ENCODE measurements around the gene INO80D. TPM values are rescaled to one million over a fixed set of nuclear protein-coding genes. Genes with fewer than 3 reads are reported as not detected.

INO80D gene
- total and polyA plus RNA-seq, 2 of the 13 experiments (the other 11 are each of a cell fraction or from before 2014, with no cell fraction given), result 7.6 to 7.9 TPM

DNA sequence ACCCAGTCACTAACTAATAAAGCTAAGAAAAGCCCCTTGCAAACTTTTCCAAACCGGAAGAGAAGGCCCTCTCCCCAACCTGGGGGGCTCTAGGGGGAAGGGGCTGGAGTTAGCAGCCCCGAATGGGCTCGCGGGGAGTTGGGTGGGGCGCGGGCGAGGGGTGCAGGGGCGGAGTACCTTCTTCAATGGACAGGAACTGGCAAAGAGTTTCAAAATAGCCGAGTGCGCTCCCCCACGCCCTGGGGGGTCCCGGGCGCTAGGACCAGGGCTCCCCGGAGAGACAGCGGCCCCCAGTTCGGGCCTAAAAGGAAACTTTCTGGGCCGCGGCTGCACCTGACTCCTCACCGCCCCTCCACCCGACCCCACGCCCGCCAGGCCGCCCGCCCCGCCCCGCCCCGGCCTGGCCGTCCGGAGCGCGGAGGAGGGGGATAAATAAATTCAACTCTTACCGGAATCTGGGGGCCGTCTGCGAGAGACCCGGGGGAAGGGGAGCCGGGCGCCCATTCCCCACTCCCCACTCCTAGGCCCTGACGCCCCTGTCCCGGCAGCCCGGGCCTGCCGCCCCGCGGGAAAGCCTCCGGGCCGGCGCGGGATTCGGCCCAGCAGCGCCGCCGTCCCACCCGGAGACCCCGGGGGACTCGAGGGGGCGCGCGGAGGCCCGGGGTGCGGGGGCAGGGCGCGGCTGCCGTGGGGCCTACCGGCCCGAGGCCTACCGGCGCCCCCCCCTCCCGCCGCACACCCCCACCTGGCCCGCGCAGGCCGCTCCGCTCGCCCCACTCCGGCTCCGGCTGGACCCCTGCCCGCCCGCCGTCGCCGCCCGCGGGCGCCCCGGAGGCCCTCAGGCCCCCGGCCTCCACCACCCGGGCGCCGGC is 868 bp downstream of the INO80D start (continued):
- TF ChIP-seq, protein P1, sequence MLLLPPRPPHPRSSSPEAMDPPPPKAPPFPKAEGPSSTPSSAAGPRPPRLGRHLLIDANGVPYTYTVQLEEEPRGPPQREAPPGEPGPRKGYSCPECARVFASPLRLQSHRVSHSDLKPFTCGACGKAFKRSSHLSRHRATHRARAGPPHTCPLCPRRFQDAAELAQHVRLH (CRISPR knock-in tag; IDR thresholded peaks at IDR 0.05; ENCODE audit: borderline replicate concordance, low read depth), result no peak
- no peak for TF ChIP-seq MEIS2 (CRISPR knock-in tag; IDR thresholded peaks at IDR 0.05)
- TF ChIP-seq, protein P2, sequence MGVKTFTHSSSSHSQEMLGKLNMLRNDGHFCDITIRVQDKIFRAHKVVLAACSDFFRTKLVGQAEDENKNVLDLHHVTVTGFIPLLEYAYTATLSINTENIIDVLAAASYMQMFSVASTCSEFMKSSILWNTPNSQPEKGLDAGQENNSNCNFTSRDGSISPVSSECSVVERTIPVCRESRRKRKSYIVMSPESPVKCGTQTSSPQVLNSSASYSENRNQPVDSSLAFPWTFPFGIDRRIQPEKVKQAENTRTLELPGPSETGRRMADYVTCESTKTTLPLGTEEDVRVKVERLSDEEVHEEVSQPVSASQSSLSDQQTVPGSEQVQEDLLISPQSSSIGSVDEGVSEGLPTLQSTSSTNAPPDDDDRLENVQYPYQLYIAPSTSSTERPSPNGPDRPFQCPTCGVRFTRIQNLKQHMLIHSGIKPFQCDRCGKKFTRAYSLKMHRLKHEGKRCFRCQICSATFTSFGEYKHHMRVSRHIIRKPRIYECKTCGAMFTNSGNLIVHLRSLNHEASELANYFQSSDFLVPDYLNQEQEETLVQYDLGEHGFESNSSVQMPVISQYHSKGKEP (CRISPR knock-in tag; IDR thresholded peaks at IDR 0.05), result no peak
- no peak for TF ChIP-seq SP5 (CRISPR knock-in tag; IDR thresholded peaks at IDR 0.05; ENCODE audit: borderline replicate concordance, low read depth)
- TF ChIP-seq ZNF839 (CRISPR knock-in tag; IDR thresholded peaks at IDR 0.05; ENCODE audit: borderline replicate concordance), result no peak
- TF ChIP-seq ARID2 (CRISPR knock-in tag; IDR thresholded peaks at IDR 0.05; ENCODE audit: borderline replicate concordance), result no peak
- no peak for TF ChIP-seq ZNF292 (CRISPR knock-in tag; IDR thresholded peaks at IDR 0.05; ENCODE audit: borderline replicate concordance, low read depth)
- TF ChIP-seq, protein P3, sequence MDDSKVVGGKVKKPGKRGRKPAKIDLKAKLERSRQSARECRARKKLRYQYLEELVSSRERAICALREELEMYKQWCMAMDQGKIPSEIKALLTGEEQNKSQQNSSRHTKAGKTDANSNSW (CRISPR knock-in tag; IDR thresholded peaks at IDR 0.05; ENCODE audit: borderline replicate concordance), result no peak
- no peak for TF ChIP-seq ZFP41 (CRISPR knock-in tag; IDR thresholded peaks at IDR 0.05; ENCODE audit: borderline replicate concordance)
- TF ChIP-seq SALL1 (CRISPR knock-in tag; IDR thresholded peaks at IDR 0.05), result no peak
- TF ChIP-seq ZNF354B (CRISPR knock-in tag; IDR thresholded peaks at IDR 0.05), result no peak
- TF ChIP-seq, protein P4, sequence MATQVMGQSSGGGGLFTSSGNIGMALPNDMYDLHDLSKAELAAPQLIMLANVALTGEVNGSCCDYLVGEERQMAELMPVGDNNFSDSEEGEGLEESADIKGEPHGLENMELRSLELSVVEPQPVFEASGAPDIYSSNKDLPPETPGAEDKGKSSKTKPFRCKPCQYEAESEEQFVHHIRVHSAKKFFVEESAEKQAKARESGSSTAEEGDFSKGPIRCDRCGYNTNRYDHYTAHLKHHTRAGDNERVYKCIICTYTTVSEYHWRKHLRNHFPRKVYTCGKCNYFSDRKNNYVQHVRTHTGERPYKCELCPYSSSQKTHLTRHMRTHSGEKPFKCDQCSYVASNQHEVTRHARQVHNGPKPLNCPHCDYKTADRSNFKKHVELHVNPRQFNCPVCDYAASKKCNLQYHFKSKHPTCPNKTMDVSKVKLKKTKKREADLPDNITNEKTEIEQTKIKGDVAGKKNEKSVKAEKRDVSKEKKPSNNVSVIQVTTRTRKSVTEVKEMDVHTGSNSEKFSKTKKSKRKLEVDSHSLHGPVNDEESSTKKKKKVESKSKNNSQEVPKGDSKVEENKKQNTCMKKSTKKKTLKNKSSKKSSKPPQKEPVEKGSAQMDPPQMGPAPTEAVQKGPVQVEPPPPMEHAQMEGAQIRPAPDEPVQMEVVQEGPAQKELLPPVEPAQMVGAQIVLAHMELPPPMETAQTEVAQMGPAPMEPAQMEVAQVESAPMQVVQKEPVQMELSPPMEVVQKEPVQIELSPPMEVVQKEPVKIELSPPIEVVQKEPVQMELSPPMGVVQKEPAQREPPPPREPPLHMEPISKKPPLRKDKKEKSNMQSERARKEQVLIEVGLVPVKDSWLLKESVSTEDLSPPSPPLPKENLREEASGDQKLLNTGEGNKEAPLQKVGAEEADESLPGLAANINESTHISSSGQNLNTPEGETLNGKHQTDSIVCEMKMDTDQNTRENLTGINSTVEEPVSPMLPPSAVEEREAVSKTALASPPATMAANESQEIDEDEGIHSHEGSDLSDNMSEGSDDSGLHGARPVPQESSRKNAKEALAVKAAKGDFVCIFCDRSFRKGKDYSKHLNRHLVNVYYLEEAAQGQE (IDR thresholded peaks at IDR 0.05; ENCODE audit: borderline replicate concordance in 1 of 2, low read depth in 1 of 2, low read length in 2 of 2), result no peak
- TF ChIP-seq, protein P5, sequence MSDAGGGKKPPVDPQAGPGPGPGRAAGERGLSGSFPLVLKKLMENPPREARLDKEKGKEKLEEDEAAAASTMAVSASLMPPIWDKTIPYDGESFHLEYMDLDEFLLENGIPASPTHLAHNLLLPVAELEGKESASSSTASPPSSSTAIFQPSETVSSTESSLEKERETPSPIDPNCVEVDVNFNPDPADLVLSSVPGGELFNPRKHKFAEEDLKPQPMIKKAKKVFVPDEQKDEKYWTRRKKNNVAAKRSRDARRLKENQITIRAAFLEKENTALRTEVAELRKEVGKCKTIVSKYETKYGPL (CRISPR knock-in tag; IDR thresholded peaks at IDR 0.05), result no peak; the same call in 1 of the 2 replicates
- TF ChIP-seq, protein P6, sequence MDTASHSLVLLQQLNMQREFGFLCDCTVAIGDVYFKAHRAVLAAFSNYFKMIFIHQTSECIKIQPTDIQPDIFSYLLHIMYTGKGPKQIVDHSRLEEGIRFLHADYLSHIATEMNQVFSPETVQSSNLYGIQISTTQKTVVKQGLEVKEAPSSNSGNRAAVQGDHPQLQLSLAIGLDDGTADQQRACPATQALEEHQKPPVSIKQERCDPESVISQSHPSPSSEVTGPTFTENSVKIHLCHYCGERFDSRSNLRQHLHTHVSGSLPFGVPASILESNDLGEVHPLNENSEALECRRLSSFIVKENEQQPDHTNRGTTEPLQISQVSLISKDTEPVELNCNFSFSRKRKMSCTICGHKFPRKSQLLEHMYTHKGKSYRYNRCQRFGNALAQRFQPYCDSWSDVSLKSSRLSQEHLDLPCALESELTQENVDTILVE (CRISPR knock-in tag; IDR thresholded peaks at IDR 0.05), result no peak
- TF ChIP-seq, protein P7, sequence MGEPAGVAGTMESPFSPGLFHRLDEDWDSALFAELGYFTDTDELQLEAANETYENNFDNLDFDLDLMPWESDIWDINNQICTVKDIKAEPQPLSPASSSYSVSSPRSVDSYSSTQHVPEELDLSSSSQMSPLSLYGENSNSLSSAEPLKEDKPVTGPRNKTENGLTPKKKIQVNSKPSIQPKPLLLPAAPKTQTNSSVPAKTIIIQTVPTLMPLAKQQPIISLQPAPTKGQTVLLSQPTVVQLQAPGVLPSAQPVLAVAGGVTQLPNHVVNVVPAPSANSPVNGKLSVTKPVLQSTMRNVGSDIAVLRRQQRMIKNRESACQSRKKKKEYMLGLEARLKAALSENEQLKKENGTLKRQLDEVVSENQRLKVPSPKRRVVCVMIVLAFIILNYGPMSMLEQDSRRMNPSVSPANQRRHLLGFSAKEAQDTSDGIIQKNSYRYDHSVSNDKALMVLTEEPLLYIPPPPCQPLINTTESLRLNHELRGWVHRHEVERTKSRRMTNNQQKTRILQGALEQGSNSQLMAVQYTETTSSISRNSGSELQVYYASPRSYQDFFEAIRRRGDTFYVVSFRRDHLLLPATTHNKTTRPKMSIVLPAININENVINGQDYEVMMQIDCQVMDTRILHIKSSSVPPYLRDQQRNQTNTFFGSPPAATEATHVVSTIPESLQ (CRISPR knock-in tag; conservative IDR thresholded peaks at IDR 0.05), result no peak
- TF ChIP-seq NFKBIZ (CRISPR knock-in tag; IDR thresholded peaks at IDR 0.05), result no peak
- TF ChIP-seq GTF3A (CRISPR knock-in tag; conservative IDR thresholded peaks at IDR 0.05), result 0 out of 2 replicates have a peak, but pooled peaks have one; percentile 1
- TF ChIP-seq TGIF2 (CRISPR knock-in tag; IDR thresholded peaks at IDR 0.05), result no peak
- no peak; the same call in 1 of the 2 replicates for TF ChIP-seq MXD4 (CRISPR knock-in tag; IDR thresholded peaks at IDR 0.05)

Data from HepG2 (cell line).